Suprapubic skin (tissue), 4 donors: ENCODE measurements around the gene NEU4. TPM values are rescaled to one million over a fixed set of nuclear protein-coding genes. Genes with fewer than 3 reads are reported as not detected.

ENCODE experiments used
- DNase-seq, 2 donors: peaks; one replicate each; pipeline ENCODE4 v3.0.0-alpha.2; 2019; ENCODE audit warnings: low spot score in 2 of 2
- H3K27ac ChIP-seq: fragments of 200-600 bp; sonication (generic); one replicate; pipeline ENCODE4 v1.5.1; 2019
- H3K27me3 ChIP-seq: fragments of 200-600 bp; sonication (generic); one replicate; pipeline ENCODE4 v1.5.1; 2019
- H3K36me3 ChIP-seq: fragments of 200-600 bp; sonication (generic); one replicate; pipeline ENCODE4 v1.5.1; 2019
- H3K4me1 ChIP-seq: fragments of 200-600 bp; sonication (generic); one replicate; pipeline ENCODE4 v1.5.1; 2019
- H3K4me3 ChIP-seq: fragments of 200-600 bp; sonication (generic); one replicate; pipeline ENCODE4 v1.5.1; 2019; ENCODE audit warnings: mild to moderate bottlenecking
- H3K9me3 ChIP-seq: fragments of 200-600 bp; sonication (generic); one replicate; pipeline ENCODE4 v1.5.1; 2019
- EP300 ChIP-seq: sonication (generic); formaldehyde crosslinking; IDR thresholded peaks from one replicate; pipeline ENCODE4 v1.6.1; 2017; ENCODE audit warnings: antibody characterized with exemption
- POLR2A ChIP-seq, 2 donors: fragments of 450-650 bp; IDR thresholded peaks; one replicate each; pipeline ENCODE4 v1.6.1; 2017; ENCODE audit warnings: antibody characterized with exemption in 2 of 2, mild to moderate bottlenecking in 2 of 2, moderate library complexity in 2 of 2
- POLR2AphosphoS5 ChIP-seq, 3 donors: sonication (generic); formaldehyde crosslinking; IDR thresholded peaks; one replicate each; pipeline ENCODE4 v1.6.1; 2017; ENCODE audit warnings: antibody characterized with exemption in 3 of 3
- WGBS: methylation state at CpG from one replicate; pipeline ENCODE4 v1.1.5; 2018; 5-methylcytosine and 5-hydroxymethylcytosine counted together
- total RNA-seq, 4 donors: library from RNA; depleted of rRNA; stranded (reverse); fragments of >200 nt; gene quantifications; one replicate each; pipeline ENCODE4 v1.1.0, GENCODE V29; 2016
- TF ChIP-seq, protein P1 (sequence below), 2 donors: fragments of 200-600 bp in 1 of 2; fragments of 450-650 bp in 1 of 2; sonication (generic) in 1 of 2; IDR thresholded peaks; one replicate each; pipeline ENCODE4 v1.5.1; 2016 to 2019; ENCODE audit warnings: antibody characterized with exemption in 2 of 2, mild to moderate bottlenecking in 1 of 2, moderate library complexity in 1 of 2

The NEU4 gene
- total RNA-seq, 4 donors from 2014 or later: 0.21 to 0.70 TPM; not detected in 2

DNA sequence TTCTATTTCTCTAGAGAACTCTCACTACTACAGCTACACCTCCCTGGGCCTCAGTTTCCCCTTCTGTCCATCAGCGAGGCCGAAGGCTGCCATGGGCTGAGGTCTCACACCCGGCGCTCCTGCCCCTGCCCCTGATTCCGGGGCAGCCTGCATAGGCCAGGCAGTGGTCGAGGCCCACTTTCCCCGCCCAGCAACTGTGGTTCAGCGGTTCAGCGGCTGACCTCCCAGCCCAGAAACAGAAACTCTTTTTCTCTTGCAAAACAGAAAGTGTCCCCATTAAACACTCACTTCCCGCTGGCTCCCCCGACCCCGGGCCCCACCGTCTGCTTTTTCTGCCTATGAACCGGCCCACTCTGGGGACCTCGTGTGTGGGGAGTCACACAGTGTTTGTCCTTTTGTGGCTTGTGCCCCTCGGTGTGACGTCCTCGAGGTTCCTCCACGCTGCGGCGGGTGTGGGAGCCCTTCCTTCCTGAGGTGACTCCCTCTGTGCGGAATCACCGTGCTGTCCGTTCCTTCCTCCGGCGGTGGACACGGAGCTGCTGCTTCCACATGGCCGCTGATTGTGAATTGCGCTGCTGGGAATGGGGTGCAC lies 33.7 kb downstream of the NEU4 start:
- DNase-seq: peak; percentile 88 to 89
- Histone ChIP-seq H3K27ac (peak overlapping the region; percentile 42), H3K27me3 (peaks cover 5% of the 10 kb centered on the region), H3K4me3 (peak overlapping the region; percentile 51), H3K36me3 (no peaks in the 10 kb centered on the region), H3K9me3 (no peaks in the 10 kb centered on the region), H3K4me1 (peaks cover 33% of the 10 kb centered on the region)
- TF ChIP-seq POLR2AphosphoS5 (IDR thresholded peaks at IDR 0.05): peak in 1 of 3 donors; percentile 6
- no peak for TF ChIP-seq EP300
- WGBS: 68% methylated on average over 29 of the region's 29 CpGs

DNA sequence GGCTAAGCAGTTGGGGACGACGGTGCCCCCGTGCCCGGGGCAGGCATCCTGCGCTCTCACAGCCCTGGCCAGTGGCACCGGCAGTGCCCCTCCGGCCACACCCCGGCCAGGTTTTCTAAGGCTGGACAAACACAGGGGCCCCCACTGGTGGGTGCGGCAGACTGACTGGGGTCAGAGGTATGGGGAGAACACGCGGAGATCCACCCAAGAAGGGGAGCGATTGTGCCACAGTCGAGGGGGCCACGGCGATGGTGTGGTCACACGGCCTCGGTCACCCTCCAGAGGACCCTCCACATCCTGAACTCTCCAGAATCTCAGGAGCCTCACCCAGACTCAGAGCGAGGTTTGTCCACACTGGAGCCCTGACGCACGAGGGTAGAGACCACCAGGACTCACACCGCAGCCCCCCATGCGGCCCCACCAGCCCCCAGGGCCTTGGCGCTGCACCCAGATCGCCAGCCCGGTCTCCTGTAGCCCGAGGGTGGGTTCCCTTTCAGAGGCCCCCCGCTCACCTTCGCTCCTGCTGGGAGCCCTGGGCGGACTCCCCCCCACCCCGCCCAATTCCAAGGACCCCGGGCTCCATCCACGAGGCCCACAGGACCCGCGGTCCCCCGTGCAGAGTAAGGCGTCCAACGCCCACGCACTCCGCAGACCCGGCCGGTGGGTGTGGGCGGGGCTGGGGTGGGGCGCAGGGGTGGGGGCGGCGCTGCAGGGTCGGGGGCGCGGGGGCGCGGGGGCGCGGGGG lies 34.5 kb downstream of the NEU4 start:
- Histone ChIP-seq H3K27ac (peak overlapping the region; percentile 42), H3K36me3 (no peaks in the 10 kb centered on the region), H3K9me3 (no peaks in the 10 kb centered on the region), H3K4me1 (peaks cover 33% of the 10 kb centered on the region), H3K27me3 (peaks cover 5% of the 10 kb centered on the region), H3K4me3 (peak overlapping the region; percentile 51)
- 58% methylated on average over 6 of the region's 52 CpGs for WGBS
- TF ChIP-seq EP300 (no peak), POLR2A (IDR thresholded peaks at IDR 0.05) (no peak), POLR2AphosphoS5 (IDR thresholded peaks at IDR 0.05) (no peak)
- TF ChIP-seq, protein P1, sequence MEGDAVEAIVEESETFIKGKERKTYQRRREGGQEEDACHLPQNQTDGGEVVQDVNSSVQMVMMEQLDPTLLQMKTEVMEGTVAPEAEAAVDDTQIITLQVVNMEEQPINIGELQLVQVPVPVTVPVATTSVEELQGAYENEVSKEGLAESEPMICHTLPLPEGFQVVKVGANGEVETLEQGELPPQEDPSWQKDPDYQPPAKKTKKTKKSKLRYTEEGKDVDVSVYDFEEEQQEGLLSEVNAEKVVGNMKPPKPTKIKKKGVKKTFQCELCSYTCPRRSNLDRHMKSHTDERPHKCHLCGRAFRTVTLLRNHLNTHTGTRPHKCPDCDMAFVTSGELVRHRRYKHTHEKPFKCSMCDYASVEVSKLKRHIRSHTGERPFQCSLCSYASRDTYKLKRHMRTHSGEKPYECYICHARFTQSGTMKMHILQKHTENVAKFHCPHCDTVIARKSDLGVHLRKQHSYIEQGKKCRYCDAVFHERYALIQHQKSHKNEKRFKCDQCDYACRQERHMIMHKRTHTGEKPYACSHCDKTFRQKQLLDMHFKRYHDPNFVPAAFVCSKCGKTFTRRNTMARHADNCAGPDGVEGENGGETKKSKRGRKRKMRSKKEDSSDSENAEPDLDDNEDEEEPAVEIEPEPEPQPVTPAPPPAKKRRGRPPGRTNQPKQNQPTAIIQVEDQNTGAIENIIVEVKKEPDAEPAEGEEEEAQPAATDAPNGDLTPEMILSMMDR (IDR thresholded peaks at IDR 0.05): no peak
- peak; percentile 71 to 76 for DNase-seq

DNA sequence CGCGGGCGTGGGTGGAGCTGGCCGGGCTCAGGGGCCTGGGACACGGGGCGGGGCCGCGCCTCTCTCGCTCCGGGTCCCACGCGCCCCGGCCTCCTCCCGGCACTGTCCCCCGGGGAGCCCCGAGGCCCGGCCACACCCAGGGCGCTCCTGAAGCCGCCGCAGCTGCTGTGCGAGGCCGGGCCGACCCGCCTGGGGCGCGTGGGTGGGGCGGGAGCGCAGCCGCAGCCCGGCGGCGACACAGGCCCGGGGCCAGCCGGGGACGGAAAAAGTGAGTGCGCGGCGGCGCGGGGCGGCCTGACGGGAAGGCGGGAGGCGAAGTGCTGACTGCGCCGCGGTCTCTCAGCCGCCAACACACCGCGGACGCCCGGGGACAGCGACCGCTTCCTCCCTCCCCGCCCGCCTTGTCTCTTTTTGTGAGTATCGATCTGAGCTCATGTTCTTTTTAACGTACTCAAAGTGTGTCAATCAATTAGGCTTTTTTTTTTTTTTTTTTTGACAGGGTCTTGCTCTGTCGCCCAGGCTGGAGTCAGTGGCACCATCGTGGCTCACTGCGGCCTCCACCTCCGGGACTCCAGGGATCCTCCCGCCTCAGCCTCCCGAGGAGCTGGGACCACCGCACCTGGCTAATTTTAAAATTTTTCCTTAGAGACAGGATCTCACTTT lies 35.2 kb downstream of the NEU4 start:
- DNase-seq: peak; percentile 86
- no peak for TF ChIP-seq EP300
- TF ChIP-seq, protein P1 (IDR thresholded peaks at IDR 0.05): peak in 1 of 2 donors; percentile 36
- WGBS: 9% methylated on average over 26 of the region's 65 CpGs

GRCh38 chr2:241844831-241845578 lies 36.0 kb downstream of the NEU4 start:
- Histone ChIP-seq H3K36me3 (no peaks in the 10 kb centered on the region), H3K9me3 (no peaks in the 10 kb centered on the region), H3K4me3 (peak overlapping the region; percentile 51), H3K27me3 (peaks cover 5% of the 10 kb centered on the region), H3K27ac (no peak overlapping the region), H3K4me1 (peaks cover 33% of the 10 kb centered on the region)
- peak in 1 of 2 donors; percentile 79 for DNase-seq
- 59% methylated on average over 18 of the region's 37 CpGs for WGBS
- no peak for TF ChIP-seq POLR2A (IDR thresholded peaks at IDR 0.05)

More for the DNA sequence above, 35.2 kb downstream of the NEU4 start:
- Histone ChIP-seq H3K36me3 (no peaks in the 10 kb centered on the region), H3K27me3 (peaks cover 5% of the 10 kb centered on the region), H3K27ac (peak overlapping the region; percentile 42), H3K4me3 (peak overlapping the region; percentile 51), H3K4me1 (peaks cover 33% of the 10 kb centered on the region), H3K9me3 (no peaks in the 10 kb centered on the region)

GRCh38 chr2:241846406-241846805 lies 37.4 kb downstream of the NEU4 start:
- Histone ChIP-seq H3K4me3 (no peak overlapping the region), H3K4me1 (peaks cover 33% of the 10 kb centered on the region), H3K36me3 (no peaks in the 10 kb centered on the region), H3K27ac (no peak overlapping the region), H3K27me3 (peaks cover 5% of the 10 kb centered on the region), H3K9me3 (no peaks in the 10 kb centered on the region)
- 88% methylated on average over 22 of the region's 22 CpGs for WGBS
- TF ChIP-seq POLR2A (IDR thresholded peaks at IDR 0.05) (no peak), EP300 (no peak), POLR2AphosphoS5 (IDR thresholded peaks at IDR 0.05) (no peak)
- TF ChIP-seq, protein P1 (IDR thresholded peaks at IDR 0.05): no peak
- DNase-seq: peak in 1 of 2 donors; percentile 65
